Liver (tissue), 9 donors: ENCODE results near the gene COMMD6. TPM values are rescaled to one million over a fixed set of nuclear protein-coding genes. Genes with fewer than 3 reads are reported as not detected.
"Not testable (repeated sequence)": the region's sequence is repeated elsewhere in the genome, so short reads cannot be mapped to it uniquely, and the experiment has no call there.

ENCODE experiments used
- DNase-seq: peaks from one replicate; pipeline ENCODE4 v3.0.0-alpha.2; 2017; ENCODE audit warnings: low spot score
- H3K27ac ChIP-seq, 2 donors: one replicate each; pipeline ENCODE4 v1.7.0; 2013; ENCODE audit warnings: inconsistent platforms in 2 of 2, low read length in 2 of 2, control low read depth in 1 of 2, low read depth in 1 of 2, mild to moderate bottlenecking in 1 of 2
- H3K27me3 ChIP-seq, 4 donors: one replicate each; pipeline versions ENCODE4 v1.6.1 to v1.7.0; 2013; ENCODE audit warnings: low read length in 3 of 4, inconsistent platforms in 1 of 4, mild to moderate bottlenecking in 1 of 4, moderate library complexity in 1 of 4; ENCODE audit not compliant: control insufficient read depth in 4 of 4, insufficient read depth in 4 of 4
- H3K36me3 ChIP-seq, 4 donors: one replicate each; pipeline versions ENCODE4 v1.6.1 to v1.7.0; 2013; ENCODE audit warnings: low read length in 3 of 4, mild to moderate bottlenecking in 3 of 4, low read depth in 1 of 4, moderate library complexity in 1 of 4; ENCODE audit not compliant: control insufficient read depth in 4 of 4, insufficient read depth in 3 of 4
- H3K4me1 ChIP-seq, 4 donors: one replicate each; pipeline versions ENCODE4 v1.6.1 to v1.7.0; 2013; ENCODE audit warnings: low read length in 3 of 4, mild to moderate bottlenecking in 3 of 4, moderate library complexity in 1 of 4; ENCODE audit not compliant: control insufficient read depth in 4 of 4, insufficient read depth in 4 of 4
- H3K4me3 ChIP-seq, 3 donors: one replicate each; pipeline versions ENCODE4 v1.6.1 to v1.7.0; 2013; ENCODE audit warnings: low read length in 3 of 3, control low read depth in 1 of 3, low read depth in 1 of 3, mild to moderate bottlenecking in 1 of 3
- H3K9ac ChIP-seq, 2 donors: one replicate each; pipeline ENCODE4 v1.7.0; 2013; ENCODE audit warnings: low read length in 2 of 2, mild to moderate bottlenecking in 2 of 2, moderate library complexity in 2 of 2, control low read depth in 1 of 2, low read depth in 1 of 2
- H3K9me3 ChIP-seq, 4 donors: one replicate each; pipeline versions ENCODE4 v1.6.1 to v1.7.0; 2013; ENCODE audit warnings: low read length in 3 of 4; ENCODE audit not compliant: control insufficient read depth in 4 of 4
- FOXA2 ChIP-seq: IDR thresholded peaks from 2 replicates; pipeline ENCODE4 v1.6.1; 2016; ENCODE audit warnings: antibody characterized with exemption
- GABPA ChIP-seq, 2 donors: IDR thresholded peaks in 1 of 2; conservative IDR thresholded peaks in 1 of 2; 2 replicates each; pipeline ENCODE4 v1.6.1; 2016; ENCODE audit warnings: antibody characterized with exemption in 2 of 2, mild to moderate bottlenecking in 1 of 2, moderate library complexity in 1 of 2
- HNF4G ChIP-seq: IDR thresholded peaks from 2 replicates; pipeline ENCODE4 v1.6.1; 2016; ENCODE audit warnings: antibody characterized with exemption
- RXRA ChIP-seq, 2 donors: IDR thresholded peaks; 2 replicates each; pipeline ENCODE4 v1.6.1; 2017 to 2018; ENCODE audit warnings: antibody characterized with exemption in 2 of 2, mild to moderate bottlenecking in 1 of 2
- TAF1 ChIP-seq: conservative IDR thresholded peaks from 2 replicates; pipeline ENCODE4 v1.6.1; 2016; ENCODE audit warnings: antibody characterized with exemption, mild to moderate bottlenecking
- YY1 ChIP-seq: IDR thresholded peaks from 2 replicates; pipeline ENCODE4 v1.6.1; 2016; ENCODE audit warnings: antibody characterized with exemption, mild to moderate bottlenecking
- WGBS: extraction: QIAGEN DNeasy Blood & Tissue Kit; methylation state at CpG from one replicate; pipeline ENCODE4 v1.1.7; 2013; 5-methylcytosine and 5-hydroxymethylcytosine counted together
- polyA plus RNA-seq, 2 donors: library from polyadenylated mRNA; stranded (reverse) in 1 of 2; unstranded in 1 of 2; fragments of 200-250 nt in 1 of 2; fragments of >200 nt in 1 of 2; fragmentation: Nextera tagmentation in 1 of 2; extraction: Ambion mirVana in 1 of 2; gene quantifications; one replicate each; pipeline versions ENCODE4 v1.2.1 to v1.2.3, GENCODE V29; 2013 to 2015
- total RNA-seq, 2 donors: library from RNA; depleted of rRNA; stranded (reverse); fragments of >200 nt; gene quantifications; one replicate each; pipeline ENCODE4 v1.2.3, GENCODE V29; 2014
- TF ChIP-seq, protein P1 (sequence below): IDR thresholded peaks from 2 replicates; pipeline ENCODE4 v1.6.1; 2016; ENCODE audit warnings: antibody characterized with exemption, mild to moderate bottlenecking
- TF ChIP-seq, protein P2 (sequence below): fragments of 150-350 bp; IDR thresholded peaks from 2 replicates; pipeline ENCODE4 v1.5.1; 2017; ENCODE audit warnings: improper control_type of control experiment, low read depth, low read length; ENCODE audit not compliant: missing input control
- donor health status: healthy.
- donor health status: healthy.
- donor health status: healthy.
- donor health status: healthy.
- donor health status: healthy.

COMMD6 gene
- total and polyA plus RNA-seq, 4 donors: 10.1 to 149 (median 44.4) TPM

DNA sequence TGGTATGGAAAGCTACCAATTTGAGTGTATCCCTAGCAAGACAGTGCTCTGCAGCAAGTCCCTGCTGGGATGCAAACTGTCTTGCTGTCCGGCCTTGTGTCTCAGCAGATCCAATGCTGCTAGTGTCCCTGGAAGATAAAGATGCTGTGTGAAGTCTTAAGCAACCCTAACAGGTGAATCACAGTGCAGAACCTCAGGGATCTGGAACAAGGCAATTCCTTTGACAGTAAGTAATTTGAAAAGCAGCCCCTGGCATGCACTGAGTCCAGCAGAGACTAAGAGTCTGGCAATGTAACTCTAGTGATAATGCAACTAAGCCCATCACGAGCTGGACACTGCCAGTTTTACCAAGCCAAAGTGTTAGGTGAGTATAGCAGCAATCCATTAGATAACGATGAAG, 10.3 kb upstream of the COMMD6 start:
- no peak for DNase-seq
- Histone ChIP-seq H3K4me3 (no peak overlapping the region), H3K36me3 (no peaks in the 10 kb centered on the region), H3K9me3 (no peaks in the 10 kb centered on the region), H3K27ac (no peak overlapping the region), H3K27me3 (no peaks in the 10 kb centered on the region), H3K9ac (no peak overlapping the region), H3K4me1 (peaks cover 0 to 16% (median 8%) of the 10 kb centered on the region in 4 donors)
- TF ChIP-seq HNF4G (no peak), TAF1 (no peak), RXRA (IDR thresholded peaks at IDR 0.05) (no peak), FOXA2 (no peak)
- TF ChIP-seq, protein P1, sequence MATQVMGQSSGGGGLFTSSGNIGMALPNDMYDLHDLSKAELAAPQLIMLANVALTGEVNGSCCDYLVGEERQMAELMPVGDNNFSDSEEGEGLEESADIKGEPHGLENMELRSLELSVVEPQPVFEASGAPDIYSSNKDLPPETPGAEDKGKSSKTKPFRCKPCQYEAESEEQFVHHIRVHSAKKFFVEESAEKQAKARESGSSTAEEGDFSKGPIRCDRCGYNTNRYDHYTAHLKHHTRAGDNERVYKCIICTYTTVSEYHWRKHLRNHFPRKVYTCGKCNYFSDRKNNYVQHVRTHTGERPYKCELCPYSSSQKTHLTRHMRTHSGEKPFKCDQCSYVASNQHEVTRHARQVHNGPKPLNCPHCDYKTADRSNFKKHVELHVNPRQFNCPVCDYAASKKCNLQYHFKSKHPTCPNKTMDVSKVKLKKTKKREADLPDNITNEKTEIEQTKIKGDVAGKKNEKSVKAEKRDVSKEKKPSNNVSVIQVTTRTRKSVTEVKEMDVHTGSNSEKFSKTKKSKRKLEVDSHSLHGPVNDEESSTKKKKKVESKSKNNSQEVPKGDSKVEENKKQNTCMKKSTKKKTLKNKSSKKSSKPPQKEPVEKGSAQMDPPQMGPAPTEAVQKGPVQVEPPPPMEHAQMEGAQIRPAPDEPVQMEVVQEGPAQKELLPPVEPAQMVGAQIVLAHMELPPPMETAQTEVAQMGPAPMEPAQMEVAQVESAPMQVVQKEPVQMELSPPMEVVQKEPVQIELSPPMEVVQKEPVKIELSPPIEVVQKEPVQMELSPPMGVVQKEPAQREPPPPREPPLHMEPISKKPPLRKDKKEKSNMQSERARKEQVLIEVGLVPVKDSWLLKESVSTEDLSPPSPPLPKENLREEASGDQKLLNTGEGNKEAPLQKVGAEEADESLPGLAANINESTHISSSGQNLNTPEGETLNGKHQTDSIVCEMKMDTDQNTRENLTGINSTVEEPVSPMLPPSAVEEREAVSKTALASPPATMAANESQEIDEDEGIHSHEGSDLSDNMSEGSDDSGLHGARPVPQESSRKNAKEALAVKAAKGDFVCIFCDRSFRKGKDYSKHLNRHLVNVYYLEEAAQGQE: no peak
- TF ChIP-seq, protein P2, sequence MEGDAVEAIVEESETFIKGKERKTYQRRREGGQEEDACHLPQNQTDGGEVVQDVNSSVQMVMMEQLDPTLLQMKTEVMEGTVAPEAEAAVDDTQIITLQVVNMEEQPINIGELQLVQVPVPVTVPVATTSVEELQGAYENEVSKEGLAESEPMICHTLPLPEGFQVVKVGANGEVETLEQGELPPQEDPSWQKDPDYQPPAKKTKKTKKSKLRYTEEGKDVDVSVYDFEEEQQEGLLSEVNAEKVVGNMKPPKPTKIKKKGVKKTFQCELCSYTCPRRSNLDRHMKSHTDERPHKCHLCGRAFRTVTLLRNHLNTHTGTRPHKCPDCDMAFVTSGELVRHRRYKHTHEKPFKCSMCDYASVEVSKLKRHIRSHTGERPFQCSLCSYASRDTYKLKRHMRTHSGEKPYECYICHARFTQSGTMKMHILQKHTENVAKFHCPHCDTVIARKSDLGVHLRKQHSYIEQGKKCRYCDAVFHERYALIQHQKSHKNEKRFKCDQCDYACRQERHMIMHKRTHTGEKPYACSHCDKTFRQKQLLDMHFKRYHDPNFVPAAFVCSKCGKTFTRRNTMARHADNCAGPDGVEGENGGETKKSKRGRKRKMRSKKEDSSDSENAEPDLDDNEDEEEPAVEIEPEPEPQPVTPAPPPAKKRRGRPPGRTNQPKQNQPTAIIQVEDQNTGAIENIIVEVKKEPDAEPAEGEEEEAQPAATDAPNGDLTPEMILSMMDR: no peak
- 95% methylated on average over 3 of the region's 3 CpGs for WGBS

DNA sequence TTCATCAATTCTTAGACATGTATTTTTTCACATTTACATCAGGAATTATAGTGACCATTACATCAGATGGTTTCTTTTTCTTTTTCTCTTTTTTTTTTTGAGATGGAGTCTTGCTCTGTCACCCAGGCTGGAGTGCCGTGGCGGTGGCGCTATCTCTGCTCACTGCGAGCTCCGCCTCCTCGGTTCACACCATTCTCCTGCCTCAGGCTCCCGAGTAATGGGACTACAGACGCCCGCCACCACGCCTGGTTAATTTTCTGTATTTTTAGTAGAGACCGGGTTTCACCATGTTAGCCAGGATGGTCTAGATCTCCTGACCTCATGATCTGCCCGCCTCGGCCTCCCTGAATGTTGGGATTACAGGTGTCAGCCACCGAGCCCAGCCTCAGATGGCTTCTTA, 7.7 kb upstream of the COMMD6 start:
- H3K36me3 ChIP-seq, H3K9ac ChIP-seq, H3K9me3 ChIP-seq, H3K4me3 ChIP-seq, H3K27ac ChIP-seq, DNase-seq, H3K4me1 ChIP-seq, H3K27me3 ChIP-seq: not testable (repeated sequence)
- 90% methylated on average over 14 of the region's 14 CpGs for WGBS

DNA sequence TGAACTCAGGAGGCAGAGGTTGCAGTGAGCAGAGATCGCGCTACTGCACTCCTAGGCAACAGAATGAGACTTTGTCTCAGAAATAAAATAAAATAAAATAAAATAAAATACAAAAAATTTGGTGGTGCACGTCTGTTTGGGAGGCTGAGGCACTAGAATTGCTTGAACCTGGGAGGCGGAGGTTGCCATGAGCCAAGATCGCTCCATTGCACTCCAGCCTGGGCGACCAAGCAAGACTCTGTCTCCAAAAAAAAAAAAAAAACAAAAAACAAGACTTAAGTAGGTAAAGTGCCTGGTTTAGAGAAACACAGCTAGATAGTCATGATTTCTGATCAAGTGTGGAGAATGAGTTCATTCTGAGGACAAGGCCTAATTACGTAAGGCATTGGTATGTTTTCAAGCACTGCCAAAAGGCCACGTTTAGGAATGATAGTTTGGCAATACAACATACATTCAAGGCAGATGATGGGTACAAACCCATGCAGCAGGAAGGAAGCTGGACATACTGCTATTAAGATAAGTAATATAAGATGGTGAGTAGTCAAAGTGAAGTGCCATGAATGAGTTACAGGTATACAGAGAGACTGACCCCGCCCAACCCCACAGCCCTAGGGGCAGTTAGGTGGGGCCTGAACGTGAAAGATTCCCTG, 7.2 kb upstream of the COMMD6 start:
- DNase-seq: no peak
- no peaks in the 10 kb centered on the region for H3K36me3 ChIP-seq
- no peak overlapping the region for H3K27ac ChIP-seq
- peaks cover 0 to 6% (median 0%) of the 10 kb centered on the region in 4 donors for H3K4me1 ChIP-seq
- H3K27me3 ChIP-seq: no peaks in the 10 kb centered on the region
- peak; percentile 62 to 86 for TF ChIP-seq RXRA (IDR thresholded peaks at IDR 0.05)
- no peak for TF ChIP-seq YY1
- no peak overlapping the region for H3K4me3 ChIP-seq
- no peaks in the 10 kb centered on the region for H3K9me3 ChIP-seq
- WGBS: 83% methylated on average over 10 of the region's 10 CpGs
- no peak overlapping the region for H3K9ac ChIP-seq

DNA sequence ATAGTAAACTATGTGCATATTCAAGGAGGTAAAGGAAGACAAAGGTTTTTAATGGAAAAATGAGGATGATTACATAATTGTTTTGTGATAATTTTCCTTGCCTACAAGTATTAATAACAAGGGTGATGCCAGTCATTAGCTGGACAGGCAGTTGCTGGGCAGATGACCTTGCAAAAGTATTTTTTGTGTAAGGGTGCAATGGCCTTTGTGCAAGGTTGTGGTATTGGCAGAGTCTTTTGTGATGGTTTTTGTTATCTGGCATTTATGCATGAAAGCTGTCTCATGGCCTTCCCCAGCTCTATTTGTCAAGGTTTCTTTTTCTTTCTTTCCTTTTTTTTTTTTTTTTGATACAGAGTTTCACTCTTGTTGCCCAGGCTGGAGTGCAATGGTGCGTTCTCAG, 4.3 kb upstream of the COMMD6 start:
- DNase-seq: no peak
- H3K4me3 ChIP-seq: no peak overlapping the region
- TF ChIP-seq GABPA (IDR thresholded peaks at IDR 0.05 in 1 of 2, conservative IDR thresholded peaks at IDR 0.05 in 1 of 2) (no peak), TAF1 (no peak)
- no peak overlapping the region for H3K27ac ChIP-seq
- no peaks in the 10 kb centered on the region for H3K9me3 ChIP-seq
- no peaks in the 10 kb centered on the region for H3K36me3 ChIP-seq
- no peaks in the 10 kb centered on the region for H3K27me3 ChIP-seq
- H3K9ac ChIP-seq: no peak overlapping the region
- 100% methylated on average over 1 of the region's 1 CpG for WGBS
- H3K4me1 ChIP-seq: peaks cover 0 to 7% (median 3%) of the 10 kb centered on the region in 4 donors
